GM12891 (cell line): ENCODE measurements around the gene ICE1.
A peak's percentile ranks its signal among the peaks of the same experiment; 100 is the strongest.

ENCODE experiments used
- DNase-seq: peaks from one replicate; pipeline ENCODE4 v3.0.0; 2011; ENCODE audit warnings: low spot score; ENCODE audit not compliant: insufficient read length
- FAIRE-seq: peaks from 2 replicates; lab custom pipeline; 2011; peaks lifted over from hg19 to GRCh38; lab: Jason Lieb, UNC
- PAX5 ChIP-seq: IDR thresholded peaks from 2 replicates; pipeline ENCODE4 v1.6.1; 2011; ENCODE audit warnings: low read length, moderate library complexity, mild to moderate bottlenecking; ENCODE audit not compliant: insufficient read depth, severe bottlenecking
- POLR2A ChIP-seq: IDR thresholded peaks from 2 replicates; pipeline ENCODE4 v1.6.1; 2011; ENCODE audit warnings: low read depth, low read length, control low read depth
- POLR2AphosphoS5 ChIP-seq: IDR thresholded peaks from 2 replicates; pipeline ENCODE4 v1.6.1; 2011; ENCODE audit warnings: low read depth, low read length, control low read depth
- POU2F2 ChIP-seq: IDR thresholded peaks from 2 replicates; pipeline ENCODE4 v1.6.1; 2011; ENCODE audit warnings: low read depth, mild to moderate bottlenecking, control low read depth, low read length, moderate library complexity
- SPI1 ChIP-seq: IDR thresholded peaks from 2 replicates; pipeline ENCODE4 v1.6.1; 2011; ENCODE audit warnings: low read depth, low read length, control low read depth
- TAF1 ChIP-seq: IDR thresholded peaks from 2 replicates; pipeline ENCODE4 v1.6.1; 2011; ENCODE audit warnings: low read depth, low read length, control low read depth

The ICE1 gene

GRCh38 chr5:5453131-5453530 lies 30.7 kb downstream of the ICE1 start:
- no peak for FAIRE-seq
- DNase-seq: no peak
- TF ChIP-seq TAF1: no peak
- no peak for TF ChIP-seq POLR2A
- TF ChIP-seq POLR2AphosphoS5: no peak

- DNase-seq (no peak), FAIRE-seq (no peak)
- TF ChIP-seq SPI1 (no peak), POU2F2 (no peak), TAF1 (no peak), POLR2AphosphoS5 (no peak)
Observed at GRCh38 chr5:5454391-5454790, 31.9 kb downstream of the ICE1 start.

- TF ChIP-seq POLR2A (no peak), PAX5 (no peak), POU2F2 (no peak), POLR2AphosphoS5 (no peak), SPI1 (no peak), TAF1 (no peak)
- no peak for DNase-seq
- no peak for FAIRE-seq
Observed at GRCh38 chr5:5456858-5457257, 34.4 kb downstream of the ICE1 start.

GRCh38 chr5:5460311-5460710 lies 37.8 kb downstream of the ICE1 start:
- FAIRE-seq (no peak), DNase-seq (no peak)
- TF ChIP-seq SPI1 (no peak), POLR2AphosphoS5 (no peak), POU2F2 (no peak), PAX5 (no peak), POLR2A (no peak), TAF1 (no peak)

GRCh38 chr5:5461012-5461411 lies 38.5 kb downstream of the ICE1 start:
- FAIRE-seq (no peak), DNase-seq (no peak)
- TF ChIP-seq TAF1 (no peak), POLR2AphosphoS5 (no peak), POU2F2 (no peak), POLR2A (no peak), PAX5 (no peak), SPI1 (no peak)

GRCh38 chr5:5464036-5464715 lies 41.7 kb downstream of the ICE1 start:
- FAIRE-seq (no peak), DNase-seq (no peak)
- TF ChIP-seq TAF1 (no peak), PAX5 (no peak), POLR2A (no peak), SPI1 (no peak), POLR2AphosphoS5 (no peak), POU2F2 (no peak)

GRCh38 chr5:5466227-5466626 lies 43.8 kb downstream of the ICE1 start:
- DNase-seq (no peak), FAIRE-seq (no peak)
- TF ChIP-seq POLR2AphosphoS5: no peak
- no peak for TF ChIP-seq POU2F2
- no peak for TF ChIP-seq PAX5
- TF ChIP-seq POLR2A: no peak
- TF ChIP-seq TAF1: no peak
- no peak for TF ChIP-seq SPI1

GRCh38 chr5:5467737-5468136 lies 45.3 kb downstream of the ICE1 start:
- FAIRE-seq (peak; percentile 31), DNase-seq (no peak)
- TF ChIP-seq TAF1: no peak
- TF ChIP-seq POLR2AphosphoS5: no peak
- TF ChIP-seq SPI1: no peak
- TF ChIP-seq POLR2A: no peak
- TF ChIP-seq PAX5: no peak
- no peak for TF ChIP-seq POU2F2

- TF ChIP-seq POU2F2 (no peak), TAF1 (no peak), PAX5 (no peak)
- FAIRE-seq (no peak), DNase-seq (no peak)
Observed at GRCh38 chr5:5470933-5471332, 48.5 kb downstream of the ICE1 start.

GRCh38 chr5:5473226-5473625 lies 50.7 kb downstream of the ICE1 start:
- no peak for FAIRE-seq
- no peak for TF ChIP-seq SPI1
- no peak for TF ChIP-seq TAF1
- TF ChIP-seq POU2F2: no peak
- no peak for TF ChIP-seq POLR2A
- TF ChIP-seq PAX5: no peak
- no peak for TF ChIP-seq POLR2AphosphoS5
- DNase-seq: no peak

- no peak for DNase-seq
- TF ChIP-seq TAF1 (no peak), SPI1 (no peak), PAX5 (no peak), POU2F2 (no peak), POLR2A (no peak), POLR2AphosphoS5 (no peak)
- FAIRE-seq: no peak
Observed at GRCh38 chr5:5474961-5475360, 52.5 kb downstream of the ICE1 start.
